ENCODE results near the gene TTC27. TPM values are rescaled to one million over a fixed set of nuclear protein-coding genes. Genes with fewer than 3 reads are reported as not detected.

Gene TTC27
- total and polyA plus RNA-seq, 10 of the 15 experiments (the other 5 are each of a cell fraction or from before 2014, with no cell fraction given), result 20.4 to 34.9 (median 26.0) TPM

DNA sequence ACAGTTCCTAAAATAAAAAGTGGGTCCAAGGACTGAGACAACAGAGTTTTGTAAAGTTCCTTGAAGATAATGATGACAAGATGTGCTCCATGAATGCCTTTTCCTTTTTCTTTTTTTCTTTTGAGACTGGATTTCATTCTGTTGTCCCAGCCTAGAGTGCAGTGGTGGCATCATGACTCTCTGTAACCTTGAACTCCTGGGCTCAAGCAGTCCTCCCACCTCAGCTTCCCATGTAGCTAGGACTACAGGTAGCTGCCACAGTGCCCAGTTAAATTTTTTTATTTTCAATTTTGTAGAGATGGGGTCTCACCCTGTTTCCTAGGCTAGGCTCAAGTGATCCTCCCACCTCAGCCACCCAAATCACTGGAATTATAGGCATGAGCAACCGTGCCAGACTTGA is 16.1 kb upstream of the TTC27 start:
- CTCF ChIA-PET, result no interaction called here
- DNase-seq (ENCODE audit: low read depth, low spot score) (no peak), FAIRE-seq (no peak), ATAC-seq (no peak)
- H3K27ac ChIP-seq (ENCODE audit: control insufficient read depth, insufficient read depth), result no peak overlapping the region
- no peak overlapping the region for H2AFZ ChIP-seq (ENCODE audit: control insufficient read depth, low read depth, low read length)
- POLR2A ChIA-PET, result no interaction called here
- no TSS peak for BruUV-seq (replicated peaks)
- H3K9me3 ChIP-seq (replicated peaks; ENCODE audit: control insufficient read depth, insufficient read depth, low read length), result no peaks in the 10 kb centered on the region
- H3K27me3 ChIP-seq (replicated peaks in 1 of 2; ENCODE audit: control insufficient read depth in 2 of 2, insufficient read depth in 2 of 2, low read length in 1 of 2), result no peaks in the 10 kb centered on the region
- H3K4me2 ChIP-seq (ENCODE audit: control insufficient read depth, insufficient read depth), result no peak overlapping the region
- no peak overlapping the region for H3K4me3 ChIP-seq
- H4K20me1 ChIP-seq (ENCODE audit: control insufficient read depth, insufficient read depth), result no peaks in the 10 kb centered on the region
- SMC1A ChIA-PET (ENCODE audit: uncharacterized antibody, unreplicated experiment), result interaction anchor here (2.1 kb wide), 1 partner anchor 11 kb away, joined by 5 read pairs; no protein-coding TSS in a partner anchor
- intact Hi-C loops (cut with micrococcal nuclease; ENCODE audit: unreplicated experiment) (no loop called here), in situ Hi-C loops (cut with MboI) (no loop called here)
- no peaks in the 10 kb centered on the region for H3K4me1 ChIP-seq (ENCODE audit: control insufficient read depth, insufficient read depth, low read length)
- H3K79me2 ChIP-seq (ENCODE audit: control insufficient read depth, insufficient read depth, low read length), result no peaks in the 10 kb centered on the region
- RAD21 ChIA-PET (ENCODE audit: unreplicated experiment), result no interaction called here
- TF ChIP-seq STAT3 (IDR thresholded peaks at IDR 0.05; ENCODE audit: low read depth, low read length), result no peak
- no peak overlapping the region for H3K9ac ChIP-seq (ENCODE audit: control insufficient read depth, insufficient read depth, low read length)
- peaks cover 3 to 24% of the 10 kb centered on the region in 2 experiments for H3K36me3 ChIP-seq (ENCODE audit: control insufficient read depth in 2 of 2, insufficient read depth in 2 of 2, low read length in 1 of 2)
- 94% methylated on average over 1 of the region's 1 CpG for WGBS (ENCODE audit: insufficient coverage, insufficient replicate concordance, low lambda C conversion rate, missing lambda C conversion rate)

DNA sequence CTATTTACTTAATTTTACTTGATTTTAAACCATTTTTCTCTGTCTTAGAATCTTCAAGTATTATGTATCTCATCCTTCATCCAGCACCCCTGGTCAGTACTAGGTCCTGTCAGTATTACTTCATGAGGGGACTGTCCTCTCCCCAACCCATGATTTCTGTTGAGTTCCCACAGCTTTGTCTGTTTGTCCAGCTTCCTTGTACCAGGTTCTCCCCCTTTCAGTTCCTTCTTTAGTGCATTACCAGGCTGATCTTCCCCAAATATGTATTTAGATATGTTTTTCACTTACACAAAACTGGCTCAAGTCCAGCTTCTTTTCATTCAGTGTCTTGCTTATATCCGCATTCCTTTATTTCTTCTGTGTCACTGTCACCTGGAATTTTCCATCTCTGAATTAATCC is 13.8 kb upstream of the TTC27 start:
- peaks cover 3 to 26% of the 10 kb centered on the region in 2 experiments for H3K36me3 ChIP-seq (ENCODE audit: control insufficient read depth in 2 of 2, insufficient read depth in 2 of 2, low read length in 1 of 2)
- in situ Hi-C loops (cut with MboI) (no loop called here), intact Hi-C loops (cut with micrococcal nuclease; ENCODE audit: unreplicated experiment) (no loop called here)
- H3K9me3 ChIP-seq (replicated peaks; ENCODE audit: control insufficient read depth, insufficient read depth, low read length), result no peaks in the 10 kb centered on the region
- no peaks in the 10 kb centered on the region for H3K4me1 ChIP-seq (ENCODE audit: control insufficient read depth, insufficient read depth, low read length)
- H4K20me1 ChIP-seq (ENCODE audit: control insufficient read depth, insufficient read depth), result no peaks in the 10 kb centered on the region
- 100% methylated on average over 1 of the region's 1 CpG for WGBS (ENCODE audit: insufficient coverage, insufficient replicate concordance, low lambda C conversion rate, missing lambda C conversion rate)
- no peaks in the 10 kb centered on the region for H3K27me3 ChIP-seq (replicated peaks in 1 of 2; ENCODE audit: control insufficient read depth in 2 of 2, insufficient read depth in 2 of 2, low read length in 1 of 2)
- no peak overlapping the region for H3K4me3 ChIP-seq
- no TSS peak for BruUV-seq (replicated peaks)
- no peaks in the 10 kb centered on the region for H3K79me2 ChIP-seq (ENCODE audit: control insufficient read depth, insufficient read depth, low read length)
- no peak overlapping the region for H3K4me2 ChIP-seq (ENCODE audit: control insufficient read depth, insufficient read depth)
- CTCF ChIA-PET, result interaction anchor here (0.7 kb wide), 1 partner anchor 44 kb away, joined by 3 read pairs; no protein-coding TSS in a partner anchor
- no peak overlapping the region for H2AFZ ChIP-seq (ENCODE audit: control insufficient read depth, low read depth, low read length)
- SMC1A ChIA-PET (ENCODE audit: uncharacterized antibody, unreplicated experiment), result interaction anchor here (0.5 to 1.6 kb wide), 4 partner anchors 14 to 858 kb away, joined by 3 to 5 read pairs (median 3); no protein-coding TSS in a partner anchor
- ATAC-seq, result no peak
- DNase-seq (ENCODE audit: low read depth, low spot score), result no peak
- POLR2A ChIA-PET, result no interaction called here
- RAD21 ChIA-PET (ENCODE audit: unreplicated experiment), result no interaction called here
- H3K9ac ChIP-seq (ENCODE audit: control insufficient read depth, insufficient read depth, low read length), result no peak overlapping the region
- no peak overlapping the region for H3K27ac ChIP-seq (ENCODE audit: control insufficient read depth, insufficient read depth)
- no peak for FAIRE-seq
- TF ChIP-seq IKZF1 (conservative IDR thresholded peaks at IDR 0.05) (no peak), MYC (IDR thresholded peaks at IDR 0.05; ENCODE audit: insufficient read depth, insufficient read length, insufficient replicate concordance, low read length, severe bottlenecking) (no peak), BCL11A (IDR thresholded peaks at IDR 0.05; ENCODE audit: low read depth, low read length) (no peak), CHD4 (IDR thresholded peaks at IDR 0.05) (no peak), RUNX3 (IDR thresholded peaks at IDR 0.05; ENCODE audit: low read length) (no peak)
- TF ChIP-seq, protein P1, sequence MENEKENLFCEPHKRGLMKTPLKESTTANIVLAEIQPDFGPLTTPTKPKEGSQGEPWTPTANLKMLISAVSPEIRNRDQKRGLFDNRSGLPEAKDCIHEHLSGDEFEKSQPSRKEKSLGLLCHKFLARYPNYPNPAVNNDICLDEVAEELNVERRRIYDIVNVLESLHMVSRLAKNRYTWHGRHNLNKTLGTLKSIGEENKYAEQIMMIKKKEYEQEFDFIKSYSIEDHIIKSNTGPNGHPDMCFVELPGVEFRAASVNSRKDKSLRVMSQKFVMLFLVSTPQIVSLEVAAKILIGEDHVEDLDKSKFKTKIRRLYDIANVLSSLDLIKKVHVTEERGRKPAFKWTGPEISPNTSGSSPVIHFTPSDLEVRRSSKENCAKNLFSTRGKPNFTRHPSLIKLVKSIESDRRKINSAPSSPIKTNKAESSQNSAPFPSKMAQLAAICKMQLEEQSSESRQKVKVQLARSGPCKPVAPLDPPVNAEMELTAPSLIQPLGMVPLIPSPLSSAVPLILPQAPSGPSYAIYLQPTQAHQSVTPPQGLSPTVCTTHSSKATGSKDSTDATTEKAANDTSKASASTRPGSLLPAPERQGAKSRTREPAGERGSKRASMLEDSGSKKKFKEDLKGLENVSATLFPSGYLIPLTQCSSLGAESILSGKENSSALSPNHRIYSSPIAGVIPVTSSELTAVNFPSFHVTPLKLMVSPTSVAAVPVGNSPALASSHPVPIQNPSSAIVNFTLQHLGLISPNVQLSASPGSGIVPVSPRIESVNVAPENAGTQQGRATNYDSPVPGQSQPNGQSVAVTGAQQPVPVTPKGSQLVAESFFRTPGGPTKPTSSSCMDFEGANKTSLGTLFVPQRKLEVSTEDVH (IDR thresholded peaks at IDR 0.05; ENCODE audit: low read depth, partially characterized antibody), result no peak
